ENCODE data around the gene KAT14.
"Not testable (repeated sequence)": the region's sequence is repeated elsewhere in the genome, so short reads cannot be mapped to it uniquely, and the experiment has no call there.

The KAT14 gene

DNA sequence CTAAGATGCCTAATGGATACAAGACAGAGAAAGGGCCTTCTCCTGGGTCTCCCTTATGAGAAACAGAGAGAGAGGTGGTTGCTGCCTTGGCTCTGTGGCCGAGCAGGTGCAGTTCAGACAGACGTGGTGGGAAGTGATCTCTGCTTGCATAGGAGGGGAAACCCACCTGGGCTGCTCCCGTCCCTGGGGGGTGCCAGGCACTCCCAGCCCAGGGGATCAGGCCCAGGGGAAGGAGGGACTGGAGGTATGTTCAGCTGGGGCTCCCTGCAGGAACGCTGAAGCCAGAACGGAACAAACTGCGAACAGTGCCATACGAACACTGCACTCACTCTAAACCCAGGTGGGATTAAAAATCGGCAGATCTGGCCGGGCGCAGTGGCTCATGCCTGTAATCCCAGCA lies 44.3 kb upstream of the KAT14 start:
- TF ChIP-seq, protein P1, sequence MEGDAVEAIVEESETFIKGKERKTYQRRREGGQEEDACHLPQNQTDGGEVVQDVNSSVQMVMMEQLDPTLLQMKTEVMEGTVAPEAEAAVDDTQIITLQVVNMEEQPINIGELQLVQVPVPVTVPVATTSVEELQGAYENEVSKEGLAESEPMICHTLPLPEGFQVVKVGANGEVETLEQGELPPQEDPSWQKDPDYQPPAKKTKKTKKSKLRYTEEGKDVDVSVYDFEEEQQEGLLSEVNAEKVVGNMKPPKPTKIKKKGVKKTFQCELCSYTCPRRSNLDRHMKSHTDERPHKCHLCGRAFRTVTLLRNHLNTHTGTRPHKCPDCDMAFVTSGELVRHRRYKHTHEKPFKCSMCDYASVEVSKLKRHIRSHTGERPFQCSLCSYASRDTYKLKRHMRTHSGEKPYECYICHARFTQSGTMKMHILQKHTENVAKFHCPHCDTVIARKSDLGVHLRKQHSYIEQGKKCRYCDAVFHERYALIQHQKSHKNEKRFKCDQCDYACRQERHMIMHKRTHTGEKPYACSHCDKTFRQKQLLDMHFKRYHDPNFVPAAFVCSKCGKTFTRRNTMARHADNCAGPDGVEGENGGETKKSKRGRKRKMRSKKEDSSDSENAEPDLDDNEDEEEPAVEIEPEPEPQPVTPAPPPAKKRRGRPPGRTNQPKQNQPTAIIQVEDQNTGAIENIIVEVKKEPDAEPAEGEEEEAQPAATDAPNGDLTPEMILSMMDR (IDR thresholded peaks at IDR 0.05; ENCODE audit: unreplicated experiment in 3 of 3), result no peak
- Mint-ChIP-seq H3K9me3 (no peaks in the 10 kb centered on the region), H3K27ac (no peak overlapping the region), H3K4me3 (no peak overlapping the region), H3K27me3 (ENCODE audit: low read depth) (peaks cover 6% of the 10 kb centered on the region), H3K4me1 (no peaks in the 10 kb centered on the region), H3K36me3 (ENCODE audit: low read depth) (no peaks in the 10 kb centered on the region)

DNA sequence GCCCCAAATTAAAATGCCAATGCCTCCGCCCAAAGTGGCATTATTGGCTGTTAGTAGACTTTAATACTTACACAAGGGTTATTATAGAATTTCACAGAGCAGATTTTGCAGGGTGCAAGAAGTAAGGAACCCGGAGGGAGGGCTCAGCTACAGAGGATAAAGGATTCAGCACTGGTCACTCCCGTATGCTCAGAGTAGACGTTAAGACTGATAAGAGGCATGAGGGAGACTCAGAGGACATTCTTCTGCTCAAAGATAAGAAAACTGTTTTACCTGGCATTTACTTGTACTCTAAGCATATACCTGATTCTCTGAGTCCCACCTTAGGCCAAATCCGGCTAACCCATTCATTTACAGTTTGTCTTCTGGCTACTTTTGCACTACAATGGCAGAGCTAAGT lies 43.5 kb upstream of the KAT14 start:
- no peak overlapping the region for H3K4me3 Mint-ChIP-seq
- no peaks in the 10 kb centered on the region for H3K9me3 Mint-ChIP-seq

DNA sequence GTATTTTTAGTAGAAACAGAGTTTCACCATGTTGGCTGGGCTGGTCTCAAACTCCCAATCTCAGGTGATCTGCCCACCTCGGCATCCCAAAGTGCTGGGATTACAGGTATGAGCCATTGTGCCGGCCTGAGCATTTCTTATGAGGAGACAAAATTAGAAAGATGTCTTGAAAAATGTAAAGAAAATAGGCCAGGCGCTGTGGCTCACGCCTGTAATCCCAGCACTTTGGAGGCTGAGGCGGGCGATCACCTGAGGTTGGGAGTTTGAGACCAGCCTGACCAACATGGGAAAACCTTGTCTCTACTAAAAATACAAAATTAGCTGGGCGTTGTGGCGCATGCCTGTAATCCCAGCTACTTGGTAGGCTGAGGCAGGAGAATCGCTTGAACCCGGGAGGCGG lies 37.1 kb upstream of the KAT14 start:
- not testable (repeated sequence) for H3K36me3 Mint-ChIP-seq (ENCODE audit: low read depth); H3K27me3 Mint-ChIP-seq (ENCODE audit: low read depth); H3K27ac Mint-ChIP-seq; H3K4me3 Mint-ChIP-seq; H3K4me1 Mint-ChIP-seq; H3K9me3 Mint-ChIP-seq

More for the DNA sequence above, 43.5 kb upstream of the KAT14 start:
- no peaks in the 10 kb centered on the region for H3K4me1 Mint-ChIP-seq
- H3K27ac Mint-ChIP-seq, result no peak overlapping the region
- no peaks in the 10 kb centered on the region for H3K36me3 Mint-ChIP-seq (ENCODE audit: low read depth)
- TF ChIP-seq, protein P1 (IDR thresholded peaks at IDR 0.05; ENCODE audit: unreplicated experiment in 3 of 3), result no peak
- H3K27me3 Mint-ChIP-seq (ENCODE audit: low read depth), result peaks cover 6% of the 10 kb centered on the region

DNA sequence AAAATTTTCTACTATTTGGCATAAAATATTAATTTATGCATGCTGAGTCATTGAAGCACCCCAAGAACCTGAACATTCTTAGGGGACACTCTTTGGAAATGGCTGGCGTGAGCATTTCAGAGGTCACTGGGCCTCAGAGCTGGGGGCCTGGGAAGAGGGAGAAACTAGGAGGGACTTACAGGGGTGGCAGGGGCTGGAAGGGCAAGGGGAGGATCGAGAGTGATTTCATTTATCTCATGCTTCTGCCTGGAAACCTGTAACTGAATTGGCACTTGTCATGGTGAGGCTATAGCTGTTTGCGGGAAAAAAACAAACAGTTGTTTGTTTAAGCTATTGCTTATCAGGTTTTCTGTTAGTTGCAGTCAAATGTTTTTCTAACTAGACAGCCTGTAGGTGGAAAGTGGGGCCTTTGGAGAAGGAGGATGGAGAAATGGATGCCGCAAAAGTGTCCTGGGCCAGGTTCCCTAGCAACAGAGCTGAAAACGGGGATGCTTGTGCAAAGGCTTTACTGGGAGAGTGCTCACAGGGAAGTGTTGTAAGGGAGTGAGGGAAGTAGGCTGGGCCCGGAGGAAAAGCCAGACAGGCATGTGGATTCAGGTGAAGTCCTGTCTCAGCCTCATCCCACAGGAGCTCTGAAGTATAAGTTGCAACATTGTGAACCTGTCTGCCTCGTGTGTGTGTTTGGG lies 36.4 kb upstream of the KAT14 start:
- Mint-ChIP-seq H3K4me3 (no peak overlapping the region), H3K36me3 (ENCODE audit: low read depth) (no peaks in the 10 kb centered on the region), H3K27me3 (ENCODE audit: low read depth) (peaks cover 9% of the 10 kb centered on the region), H3K4me1 (no peaks in the 10 kb centered on the region), H3K27ac (no peak overlapping the region), H3K9me3 (no peaks in the 10 kb centered on the region)
- TF ChIP-seq, protein P1 (IDR thresholded peaks at IDR 0.05; ENCODE audit: unreplicated experiment in 3 of 3), result no peak

DNA sequence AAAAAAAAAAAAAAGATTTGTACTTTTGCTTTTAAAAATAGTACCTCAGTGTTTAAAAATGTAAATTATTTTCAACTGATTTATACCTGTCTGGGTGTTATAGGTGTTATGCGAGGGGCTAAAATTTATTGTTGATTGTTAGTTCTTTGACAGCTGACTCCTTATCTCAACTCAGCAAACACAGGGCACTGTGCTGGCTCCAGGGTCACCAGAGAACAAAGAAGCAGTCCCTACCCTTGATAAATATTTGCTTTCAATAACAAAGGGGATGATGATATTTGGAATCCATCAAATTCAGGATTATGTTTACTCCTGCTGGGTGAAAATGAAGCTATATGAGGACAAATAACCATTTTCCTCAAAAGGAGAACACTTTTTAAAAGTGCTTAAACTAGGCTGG lies 34.2 kb upstream of the KAT14 start:
- TF ChIP-seq, protein P1 (IDR thresholded peaks at IDR 0.05; ENCODE audit: unreplicated experiment in 3 of 3), result no peak
- no peaks in the 10 kb centered on the region for H3K36me3 Mint-ChIP-seq (ENCODE audit: low read depth)
- H3K4me1 Mint-ChIP-seq, result no peaks in the 10 kb centered on the region
- no peak overlapping the region for H3K4me3 Mint-ChIP-seq
- H3K9me3 Mint-ChIP-seq, result peaks cover 1% of the 10 kb centered on the region
- H3K27ac Mint-ChIP-seq, result no peak overlapping the region
- H3K27me3 Mint-ChIP-seq (ENCODE audit: low read depth), result peaks cover 9% of the 10 kb centered on the region

DNA sequence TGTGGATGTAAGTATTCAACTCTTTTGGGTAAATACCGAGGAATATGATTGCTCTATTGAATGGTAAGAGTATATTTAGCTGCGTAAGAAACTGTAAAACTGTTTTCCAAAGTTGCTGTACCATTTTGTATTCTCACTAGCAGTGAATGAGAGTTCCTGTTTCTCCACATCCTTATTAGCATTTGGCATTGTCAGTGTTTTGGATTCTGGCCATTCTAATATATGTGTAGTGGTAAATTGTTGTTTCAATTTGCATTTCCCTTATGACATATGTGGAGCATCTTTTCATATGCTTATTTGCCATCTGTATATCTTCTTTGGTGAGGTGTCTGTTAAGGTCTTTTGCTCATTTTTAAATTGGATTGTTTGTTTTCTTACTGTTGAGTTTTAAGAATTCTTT lies 29.3 kb upstream of the KAT14 start:
- TF ChIP-seq, protein P1 (IDR thresholded peaks at IDR 0.05; ENCODE audit: unreplicated experiment in 3 of 3), result no peak
- H3K4me3 Mint-ChIP-seq, result no peak overlapping the region
- no peak overlapping the region for H3K27ac Mint-ChIP-seq
- H3K9me3 Mint-ChIP-seq, result peaks cover 7% of the 10 kb centered on the region
- no peaks in the 10 kb centered on the region for H3K4me1 Mint-ChIP-seq
- H3K36me3 Mint-ChIP-seq (ENCODE audit: low read depth), result no peaks in the 10 kb centered on the region
- peaks cover 2% of the 10 kb centered on the region for H3K27me3 Mint-ChIP-seq (ENCODE audit: low read depth)

DNA sequence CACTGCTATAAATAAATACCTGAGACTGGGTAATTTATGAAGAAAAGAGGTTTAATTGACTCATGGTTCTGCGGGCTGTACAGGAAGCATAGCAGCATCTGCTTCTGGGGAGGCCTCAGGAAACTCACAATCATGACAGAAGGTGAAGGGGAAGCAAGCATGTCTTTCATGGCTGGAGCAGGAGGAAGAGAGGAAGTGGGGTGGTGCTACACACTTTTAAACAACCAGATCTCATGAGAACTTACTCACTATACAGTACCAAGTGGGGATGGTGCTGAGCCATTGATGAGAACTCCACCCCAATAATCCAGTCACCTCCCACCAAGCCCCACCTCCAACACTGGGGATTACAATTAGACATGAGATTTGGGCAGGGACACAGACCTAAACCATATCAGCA lies 9.1 kb upstream of the KAT14 start:
- H3K36me3 Mint-ChIP-seq (ENCODE audit: low read depth); H3K4me3 Mint-ChIP-seq; H3K27me3 Mint-ChIP-seq (ENCODE audit: low read depth); H3K4me1 Mint-ChIP-seq; H3K27ac Mint-ChIP-seq: not testable (repeated sequence)
- peaks cover 13% of the 10 kb centered on the region for H3K9me3 Mint-ChIP-seq
